NT2/D1 (cell line): ENCODE data around the gene ARPC2.
A peak's percentile ranks its signal among the peaks of the same experiment; 100 is the strongest.

ENCODE experiments used
- DNase-seq: peaks from one replicate; pipeline ENCODE4 v3.0.0-alpha.2; 2011; ENCODE audit warnings: low read depth, low spot score
- H3K27me3 ChIP-seq: 2 replicates; pipeline ENCODE4 v1.6.0; 2011; ENCODE audit warnings: mild to moderate bottlenecking; ENCODE audit not compliant: insufficient read length, insufficient read depth
- H3K36me3 ChIP-seq: 2 replicates; pipeline ENCODE4 v1.6.1; 2011; ENCODE audit warnings: mild to moderate bottlenecking, low read length, mixed read lengths; ENCODE audit not compliant: insufficient read depth, insufficient read length
- H3K4me1 ChIP-seq: 2 replicates; pipeline ENCODE4 v1.5.1; 2011; ENCODE audit not compliant: insufficient read depth, insufficient read length
- H3K4me3 ChIP-seq: 2 replicates; pipeline ENCODE4 v1.5.1; 2011; ENCODE audit warnings: low read depth; ENCODE audit not compliant: insufficient read length
- H3K9ac ChIP-seq: 2 replicates; pipeline ENCODE4 v1.6.0; 2011; ENCODE audit warnings: low read depth; ENCODE audit not compliant: insufficient read length
- H3K9me3 ChIP-seq: 2 replicates; pipeline ENCODE4 v1.5.1; 2011; ENCODE audit warnings: mild to moderate bottlenecking, low read length; ENCODE audit not compliant: insufficient read depth
- SUZ12 ChIP-seq: IDR thresholded peaks from 2 replicates; pipeline ENCODE4 v1.6.1; 2011; ENCODE audit not compliant: insufficient read length, insufficient read depth; ENCODE audit errors: extremely low read depth
- YY1 ChIP-seq: IDR thresholded peaks from 2 replicates; pipeline ENCODE4 v1.6.1; 2011; ENCODE audit not compliant: insufficient read length, insufficient read depth
- ZNF274 ChIP-seq: IDR thresholded peaks from 2 replicates; pipeline ENCODE4 v1.6.1; 2011; ENCODE audit warnings: mild to moderate bottlenecking, low read depth, low read length

ARPC2 gene

DNA sequence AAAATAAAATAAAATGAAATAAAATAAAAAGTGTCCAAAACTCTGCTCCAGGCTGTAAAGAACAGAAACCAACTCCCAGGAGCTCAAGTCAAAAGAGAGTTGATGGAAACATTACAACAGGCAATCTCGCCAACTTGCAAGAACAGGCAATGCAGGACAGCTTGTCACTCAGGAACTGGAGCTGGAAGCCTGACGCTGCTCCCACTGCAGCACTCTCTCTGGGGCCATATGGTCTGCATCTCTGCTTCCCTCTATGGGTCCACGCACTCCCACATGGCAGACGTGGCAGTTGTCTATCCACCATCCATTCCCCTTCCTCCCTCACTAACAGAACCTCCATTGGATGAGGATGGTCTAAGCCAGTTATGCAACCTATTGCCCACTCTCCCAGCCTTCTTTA is 23.3 kb upstream of the ARPC2 start:
- Histone ChIP-seq H3K9ac (no peak overlapping the region), H3K4me1 (no peaks in the 10 kb centered on the region), H3K4me3 (no peak overlapping the region), H3K27me3 (no peaks in the 10 kb centered on the region), H3K9me3 (no peaks in the 10 kb centered on the region), H3K36me3 (no peaks in the 10 kb centered on the region)
- TF ChIP-seq ZNF274 (no peak), SUZ12 (no peak), YY1 (no peak)
- no peak for DNase-seq

DNA sequence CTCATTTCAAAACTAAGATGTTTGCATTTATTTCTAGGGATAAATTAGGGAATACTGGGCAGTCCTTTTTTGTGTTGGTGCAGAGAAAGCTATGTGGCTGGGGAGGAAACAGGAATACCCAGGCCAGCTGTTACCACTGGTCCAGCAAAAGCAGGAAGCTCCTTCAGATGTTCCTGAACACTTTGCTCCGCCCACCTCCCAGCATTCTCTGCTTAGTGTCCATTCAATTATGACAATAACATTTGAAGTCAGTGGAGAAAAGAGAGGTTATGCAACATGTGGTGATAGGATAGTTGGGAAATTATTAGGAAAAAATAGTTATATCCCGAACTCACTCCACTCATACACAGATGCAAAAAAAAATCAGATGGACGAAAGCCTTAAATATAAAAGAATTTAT is 22.1 kb upstream of the ARPC2 start:
- TF ChIP-seq ZNF274 (no peak), SUZ12 (no peak)
- Histone ChIP-seq H3K27me3 (no peaks in the 10 kb centered on the region), H3K9me3 (no peaks in the 10 kb centered on the region), H3K36me3 (no peaks in the 10 kb centered on the region), H3K4me3 (no peak overlapping the region), H3K9ac (no peak overlapping the region), H3K4me1 (no peaks in the 10 kb centered on the region)
- no peak for DNase-seq

DNA sequence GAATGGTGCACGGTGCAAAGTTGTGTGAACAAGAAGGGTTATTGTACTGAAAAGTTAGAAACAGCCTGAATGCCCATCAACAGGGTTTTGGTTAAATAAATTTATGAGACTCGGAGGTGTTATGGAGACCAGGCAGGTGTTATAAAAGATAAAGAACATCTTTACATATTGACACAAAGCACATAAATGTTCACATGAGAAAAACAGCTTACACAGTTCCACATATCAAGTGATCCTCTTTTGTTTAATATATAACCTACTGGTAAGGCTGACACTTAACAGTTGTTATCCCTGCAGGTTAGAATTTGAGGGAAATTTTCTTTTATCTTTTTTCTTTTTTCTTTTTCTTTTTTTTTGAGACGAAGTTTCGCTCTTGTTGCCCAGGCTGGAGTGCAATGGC is 20.0 kb upstream of the ARPC2 start:
- Histone ChIP-seq H3K9me3 (no peaks in the 10 kb centered on the region), H3K4me1 (no peaks in the 10 kb centered on the region), H3K4me3 (no peak overlapping the region), H3K36me3 (no peaks in the 10 kb centered on the region), H3K27me3 (no peaks in the 10 kb centered on the region), H3K9ac (no peak overlapping the region)
- no peak for TF ChIP-seq ZNF274
- TF ChIP-seq YY1 = no peak
- no peak for DNase-seq

GRCh38 chr2:218202266-218202665 is 14.7 kb upstream of the ARPC2 start:
- no peaks in the 10 kb centered on the region for H3K9me3 ChIP-seq
- TF ChIP-seq ZNF274 = no peak
- no peak for TF ChIP-seq SUZ12
- no peak for TF ChIP-seq YY1
- no peak for DNase-seq
- H3K4me3 ChIP-seq = no peak overlapping the region
- H3K27me3 ChIP-seq = no peaks in the 10 kb centered on the region
- no peaks in the 10 kb centered on the region for H3K36me3 ChIP-seq
- H3K4me1 ChIP-seq = no peaks in the 10 kb centered on the region
- H3K9ac ChIP-seq = no peak overlapping the region

GRCh38 chr2:218209078-218209477 is 7.9 kb upstream of the ARPC2 start:
- TF ChIP-seq SUZ12 (no peak), YY1 (no peak), ZNF274 (no peak)
- Histone ChIP-seq H3K36me3 (no peaks in the 10 kb centered on the region), H3K27me3 (no peaks in the 10 kb centered on the region), H3K4me1 (no peaks in the 10 kb centered on the region), H3K9ac (no peak overlapping the region), H3K4me3 (no peak overlapping the region), H3K9me3 (no peaks in the 10 kb centered on the region)
- no peak for DNase-seq

DNA sequence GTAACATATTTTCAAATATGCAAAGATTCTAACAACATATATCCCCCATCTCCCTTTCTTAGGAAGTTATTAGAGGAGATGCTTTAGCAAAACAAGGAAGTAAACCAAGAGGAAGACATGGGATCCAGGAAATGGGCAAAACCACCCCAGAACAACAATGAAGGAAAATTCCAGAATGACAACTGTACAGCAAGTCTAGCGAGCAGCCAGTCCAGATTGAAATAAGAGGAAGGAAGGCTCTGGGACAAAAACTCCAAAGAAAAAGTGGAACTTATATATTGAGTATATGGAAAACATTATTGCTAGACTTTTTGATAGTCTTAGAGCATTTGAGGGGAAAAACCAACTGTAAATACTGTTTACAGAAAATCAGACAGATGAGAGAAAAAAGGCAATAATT is 2.9 kb upstream of the ARPC2 start:
- H3K9ac ChIP-seq = no peak overlapping the region
- H3K9me3 ChIP-seq = no peaks in the 10 kb centered on the region
- H3K27me3 ChIP-seq = no peaks in the 10 kb centered on the region
- no peak for TF ChIP-seq SUZ12
- no peak for TF ChIP-seq ZNF274
- DNase-seq = no peak
- H3K4me3 ChIP-seq = no peak overlapping the region
- peaks cover 8% of the 10 kb centered on the region for H3K36me3 ChIP-seq
- no peaks in the 10 kb centered on the region for H3K4me1 ChIP-seq

DNA sequence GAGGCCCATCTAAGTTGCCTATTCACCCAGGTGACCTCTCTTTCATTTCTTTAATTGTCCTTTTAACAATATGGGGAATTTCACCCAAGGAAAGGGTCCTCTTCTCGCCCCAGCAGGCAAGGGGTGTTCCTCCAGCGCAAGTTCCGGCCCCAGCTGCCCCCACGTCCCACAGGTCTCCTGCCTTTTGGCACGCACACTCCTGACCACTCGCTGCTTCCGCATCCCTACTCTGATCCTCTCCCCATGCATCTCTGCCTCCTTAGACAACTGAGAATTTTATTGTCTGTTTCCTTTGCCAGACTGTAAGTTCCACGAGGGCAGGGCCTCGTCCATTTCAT is 684 bp upstream of the ARPC2 start:
- H3K9me3 ChIP-seq = no peaks in the 10 kb centered on the region
- TF ChIP-seq YY1 (no peak), SUZ12 (no peak), ZNF274 (no peak)
- H3K9ac ChIP-seq = peak overlapping the region; percentile 90
- peak overlapping the region; percentile 96 for H3K4me3 ChIP-seq
- no peak for DNase-seq
- H3K4me1 ChIP-seq = no peaks in the 10 kb centered on the region
- no peaks in the 10 kb centered on the region for H3K27me3 ChIP-seq
- H3K36me3 ChIP-seq = peaks cover 22% of the 10 kb centered on the region

GRCh38 chr2:218217360-218218267 is 625 bp downstream of the ARPC2 start:
- Histone ChIP-seq H3K9me3 (no peaks in the 10 kb centered on the region), H3K4me1 (no peaks in the 10 kb centered on the region), H3K36me3 (peaks cover 32% of the 10 kb centered on the region), H3K4me3 (peak overlapping the region; percentile 96), H3K27me3 (no peaks in the 10 kb centered on the region), H3K9ac (peak overlapping the region; percentile 90)
- no peak for DNase-seq
- TF ChIP-seq SUZ12 (no peak), YY1 (no peak), ZNF274 (no peak)
